Parathyroid adenoma (tissue), 2 donors: Measurements from ENCODE around the gene MRPL53.
"Not testable (repeated sequence)": the region's sequence is repeated elsewhere in the genome, so short reads cannot be mapped to it uniquely, and the experiment has no call there.

ENCODE experiments used
- H2AFZ ChIP-seq: fragments of 300-600 bp; sonication (generic); one replicate; pipeline ENCODE4 v1.7.0; 2017; ENCODE audit warnings: antibody characterized with exemption, mild to moderate bottlenecking
- H3K27ac ChIP-seq: fragments of 300-600 bp; sonication (generic); one replicate; pipeline ENCODE4 v1.7.0; 2017
- H3K27me3 ChIP-seq: fragments of 300-600 bp; sonication (generic); one replicate; pipeline ENCODE4 v1.7.0; 2017; ENCODE audit warnings: low read length; ENCODE audit not compliant: control insufficient read depth, insufficient read depth
- H3K36me3 ChIP-seq: fragments of 300-600 bp; sonication (generic); one replicate; pipeline ENCODE4 v1.7.0; 2017; ENCODE audit warnings: low read length; ENCODE audit not compliant: control insufficient read depth, insufficient read depth
- H3K4me1 ChIP-seq: fragments of 300-600 bp; sonication (generic); one replicate; pipeline ENCODE4 v1.7.0; 2017; ENCODE audit warnings: control low read depth
- H3K4me2 ChIP-seq: fragments of 300-600 bp; sonication (generic); one replicate; pipeline ENCODE4 v1.7.0; 2017; ENCODE audit warnings: low read length
- H3K4me3 ChIP-seq: fragments of 300-600 bp; sonication (generic); one replicate; pipeline ENCODE4 v1.7.0; 2017; ENCODE audit warnings: low read depth, low read length
- H3K79me2 ChIP-seq: fragments of 300-600 bp; sonication (generic); one replicate; pipeline ENCODE4 v1.7.0; 2017; ENCODE audit warnings: control low read depth
- H3K9ac ChIP-seq: fragments of 300-600 bp; sonication (generic); one replicate; pipeline ENCODE4 v1.7.0; 2017; ENCODE audit warnings: mild to moderate bottlenecking
- H3K9me3 ChIP-seq: fragments of 300-600 bp; sonication (generic); one replicate; pipeline ENCODE4 v1.7.0; 2017; ENCODE audit warnings: low read length; ENCODE audit not compliant: control insufficient read depth
- TF ChIP-seq, protein P1 (sequence below): fragments of 300-600 bp; sonication (generic); IDR thresholded peaks from one replicate; pipeline ENCODE4 v1.7.0; 2017; ENCODE audit warnings: antibody characterized with exemption, mild to moderate bottlenecking
- donor health status: primary hyperparathyroidism.

MRPL53 gene

DNA sequence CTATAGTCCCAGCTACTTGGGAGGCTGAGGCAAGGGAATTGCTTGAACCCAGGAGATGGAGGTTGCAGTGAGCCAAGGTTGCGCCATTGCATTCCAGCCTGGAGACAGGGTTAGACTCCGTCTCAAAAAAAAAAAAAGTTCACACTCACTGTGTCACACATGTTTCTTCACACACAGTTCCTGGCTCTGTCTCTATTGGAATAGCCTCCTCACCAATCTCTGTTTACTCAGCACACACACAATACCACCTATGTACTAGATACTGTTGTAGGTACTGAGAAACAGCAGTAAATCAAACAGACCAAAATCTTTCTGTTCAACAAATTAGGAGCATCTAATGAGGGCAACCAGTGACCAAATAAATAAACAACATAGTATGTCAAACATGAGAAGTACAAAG lies 13.7 kb upstream of the MRPL53 start:
- Histone ChIP-seq H3K4me3 (no peak overlapping the region), H3K4me1 (no peaks in the 10 kb centered on the region), H3K79me2 (peaks cover 17% of the 10 kb centered on the region), H3K9me3 (no peaks in the 10 kb centered on the region), H3K27me3 (no peaks in the 10 kb centered on the region), H2AFZ (no peak overlapping the region), H3K36me3 (no peaks in the 10 kb centered on the region), H3K4me2 (no peak overlapping the region), H3K9ac (no peak overlapping the region), H3K27ac (no peak overlapping the region)
- TF ChIP-seq, protein P1, sequence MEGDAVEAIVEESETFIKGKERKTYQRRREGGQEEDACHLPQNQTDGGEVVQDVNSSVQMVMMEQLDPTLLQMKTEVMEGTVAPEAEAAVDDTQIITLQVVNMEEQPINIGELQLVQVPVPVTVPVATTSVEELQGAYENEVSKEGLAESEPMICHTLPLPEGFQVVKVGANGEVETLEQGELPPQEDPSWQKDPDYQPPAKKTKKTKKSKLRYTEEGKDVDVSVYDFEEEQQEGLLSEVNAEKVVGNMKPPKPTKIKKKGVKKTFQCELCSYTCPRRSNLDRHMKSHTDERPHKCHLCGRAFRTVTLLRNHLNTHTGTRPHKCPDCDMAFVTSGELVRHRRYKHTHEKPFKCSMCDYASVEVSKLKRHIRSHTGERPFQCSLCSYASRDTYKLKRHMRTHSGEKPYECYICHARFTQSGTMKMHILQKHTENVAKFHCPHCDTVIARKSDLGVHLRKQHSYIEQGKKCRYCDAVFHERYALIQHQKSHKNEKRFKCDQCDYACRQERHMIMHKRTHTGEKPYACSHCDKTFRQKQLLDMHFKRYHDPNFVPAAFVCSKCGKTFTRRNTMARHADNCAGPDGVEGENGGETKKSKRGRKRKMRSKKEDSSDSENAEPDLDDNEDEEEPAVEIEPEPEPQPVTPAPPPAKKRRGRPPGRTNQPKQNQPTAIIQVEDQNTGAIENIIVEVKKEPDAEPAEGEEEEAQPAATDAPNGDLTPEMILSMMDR, result no peak

DNA sequence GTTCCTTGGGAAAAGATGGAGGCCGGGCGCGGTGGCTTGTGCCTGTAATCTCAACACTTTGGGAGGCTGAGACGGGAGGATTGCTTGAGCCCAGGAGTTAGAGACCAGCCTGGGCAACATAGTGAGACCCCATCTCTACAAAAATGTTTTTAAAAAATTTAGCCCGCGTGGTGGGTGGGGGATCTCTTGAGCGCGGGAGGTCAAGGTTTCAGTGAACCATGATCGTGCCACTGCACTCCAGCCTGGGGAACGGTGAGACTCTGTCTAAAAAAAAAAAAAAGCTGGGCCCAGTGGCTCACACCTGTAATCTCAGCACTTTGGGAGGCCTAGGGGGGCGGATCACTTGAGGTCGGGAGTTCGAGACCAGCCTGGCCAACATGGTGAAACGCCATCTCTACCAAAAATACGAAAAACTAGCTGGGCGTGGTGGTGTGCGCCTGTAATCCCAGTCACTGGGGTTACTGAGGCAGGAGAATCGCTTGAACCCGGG lies 11.2 kb upstream of the MRPL53 start:
- not testable (repeated sequence) for H3K27me3 ChIP-seq, H3K27ac ChIP-seq, H3K9me3 ChIP-seq, H3K4me1 ChIP-seq, H3K36me3 ChIP-seq, H3K9ac ChIP-seq
- Histone ChIP-seq H2AFZ (peak overlapping the region; percentile 79), H3K79me2 (peaks cover 20% of the 10 kb centered on the region), H3K4me2 (peak overlapping the region; percentile 97), H3K4me3 (peak overlapping the region; percentile 94)

DNA sequence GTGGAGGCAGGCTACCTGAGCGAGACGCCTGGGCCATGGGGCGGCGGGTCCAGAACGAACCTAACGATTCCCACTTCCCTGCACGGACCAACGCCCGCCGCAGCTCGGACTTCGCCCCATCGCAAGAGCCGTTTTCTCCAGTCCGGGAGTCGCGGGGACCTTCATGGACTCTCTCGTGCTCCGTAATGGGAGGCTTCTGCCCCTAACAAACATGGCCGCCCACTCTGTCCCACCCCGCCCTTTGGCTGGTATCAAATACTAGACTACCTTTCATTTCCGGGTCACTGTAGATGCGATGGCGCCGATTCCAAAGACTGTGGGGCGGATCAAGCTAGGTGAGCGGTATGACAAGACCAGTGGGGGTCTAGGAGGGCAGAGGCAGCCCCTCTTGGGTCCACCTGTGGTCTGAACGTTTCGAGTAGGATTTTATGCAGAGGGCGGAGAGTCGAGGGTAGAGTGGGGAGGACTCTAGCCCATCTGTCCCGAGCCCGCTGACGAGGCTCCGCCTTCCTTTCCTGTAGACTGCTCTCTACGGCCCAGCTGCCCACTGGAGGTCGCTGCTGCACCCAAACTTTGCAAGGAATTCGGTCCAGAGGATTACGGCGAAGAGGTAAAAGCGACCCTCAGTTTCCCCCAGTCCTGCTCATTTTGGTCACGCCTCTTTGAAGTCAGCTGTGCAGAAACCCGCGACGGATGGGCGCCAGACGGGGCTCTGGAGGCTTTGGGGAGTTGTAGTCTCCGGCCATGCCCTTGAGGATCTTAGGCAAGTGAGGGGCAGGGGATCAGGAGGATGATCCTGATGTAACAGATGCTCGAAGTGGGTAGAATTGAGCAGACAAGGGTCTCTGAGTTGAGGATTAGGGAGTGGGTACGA lies 10.6 kb upstream of the MRPL53 start, which contains the start of the genes CCDC142 and TTC31:
CCDC142 (minus strand) TSS at position 198 of the 874 bp plus-strand sequence; CDS start at position 37, 161 bp downstream.
TTC31 (plus strand) TSS at position 281 of the 874 bp plus-strand sequence; CDS start at position 296, 15 bp downstream.
- peak within 1 kb of the TSS; percentile 83 for H3K27ac ChIP-seq
- peaks cover 20% of the 10 kb centered on the region for H3K79me2 ChIP-seq
- H2AFZ ChIP-seq, result peak within 1 kb of the TSS; percentile 79
- H3K4me2 ChIP-seq, result peak within 1 kb of the TSS; percentile 97
- TF ChIP-seq, protein P1, result peak; percentile 93
- H3K4me1 ChIP-seq, result no peaks in the 10 kb centered on the region
- peak within 1 kb of the TSS; percentile 94 for H3K4me3 ChIP-seq
- H3K36me3 ChIP-seq, result no peaks in the 10 kb centered on the region
- H3K27me3 ChIP-seq, result no peaks in the 10 kb centered on the region
- H3K9ac ChIP-seq, result peak within 1 kb of the TSS; percentile 1
- no peaks in the 10 kb centered on the region for H3K9me3 ChIP-seq

DNA sequence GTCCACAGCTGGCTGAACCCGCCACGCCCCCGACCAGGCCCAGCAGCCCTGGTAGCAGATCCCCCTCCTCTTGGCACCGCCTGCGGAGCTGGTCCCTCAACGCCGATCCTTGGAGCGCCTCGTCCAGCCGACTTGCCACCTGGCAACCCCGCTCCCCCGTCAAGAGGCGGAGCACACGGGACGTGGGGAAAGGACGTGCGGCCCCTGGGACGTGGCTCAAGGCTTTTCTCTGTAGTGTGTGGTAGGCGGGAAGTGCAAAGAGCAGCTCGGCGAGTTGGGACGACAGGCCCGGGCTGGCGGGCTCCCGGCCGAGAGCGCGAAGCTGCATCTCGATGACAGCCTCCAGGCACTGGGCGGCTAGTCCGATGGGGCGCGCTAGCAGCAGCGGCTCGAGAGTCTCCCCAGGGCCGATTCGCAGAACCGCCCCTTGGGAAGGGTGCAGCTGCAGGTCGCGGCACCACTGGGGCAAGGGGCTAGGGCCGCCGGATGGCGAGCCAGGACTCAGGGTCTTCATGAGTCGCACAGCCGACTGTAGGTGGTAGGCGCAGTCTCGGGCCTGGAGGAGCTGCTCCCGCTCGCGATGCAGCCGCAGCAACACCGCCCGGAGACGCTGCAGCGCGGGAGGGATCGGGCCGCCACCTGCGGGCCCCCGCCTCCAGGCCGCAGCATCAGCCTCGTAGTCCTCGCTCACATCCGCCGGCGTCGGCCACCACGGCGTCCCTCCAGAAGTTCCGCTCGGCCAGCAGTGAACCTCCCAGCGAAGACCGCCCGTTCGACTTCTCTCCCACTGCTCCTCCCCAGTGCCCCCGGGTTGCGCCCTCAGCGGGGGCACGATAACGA lies 9.7 kb upstream of the MRPL53 start:
- Histone ChIP-seq H3K4me2 (peak overlapping the region; percentile 97), H3K27me3 (no peaks in the 10 kb centered on the region), H3K36me3 (no peaks in the 10 kb centered on the region), H2AFZ (peak overlapping the region; percentile 79), H3K27ac (peak overlapping the region; percentile 83), H3K9me3 (no peaks in the 10 kb centered on the region), H3K4me1 (no peaks in the 10 kb centered on the region), H3K79me2 (peaks cover 20% of the 10 kb centered on the region), H3K4me3 (peak overlapping the region; percentile 94), H3K9ac (peak overlapping the region; percentile 1)
- TF ChIP-seq, protein P1, result no peak

DNA sequence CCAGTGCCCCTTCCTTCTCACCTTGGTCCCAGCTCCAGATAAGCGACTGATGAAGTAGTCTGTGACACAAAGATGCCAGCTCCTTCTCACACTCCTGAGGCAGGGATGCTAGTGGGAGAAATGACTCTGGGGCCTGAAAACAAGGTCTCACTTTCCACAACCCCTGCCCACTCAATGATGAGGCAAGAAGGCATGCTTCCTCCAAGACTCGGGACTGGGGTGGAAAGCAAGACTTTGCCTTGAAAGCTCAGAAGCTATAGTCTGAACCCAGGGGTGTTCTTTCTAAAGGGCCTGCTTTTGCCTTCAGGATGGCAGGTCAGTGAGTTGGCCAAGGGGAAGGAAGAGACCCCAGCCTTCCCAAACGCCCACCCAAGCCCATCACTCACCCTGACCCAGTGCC lies 9.0 kb upstream of the MRPL53 start:
- TF ChIP-seq, protein P1, result no peak
- no peak overlapping the region for H3K27ac ChIP-seq
- no peaks in the 10 kb centered on the region for H3K27me3 ChIP-seq
- H3K9me3 ChIP-seq, result no peaks in the 10 kb centered on the region
- H3K4me1 ChIP-seq, result no peaks in the 10 kb centered on the region
- H3K4me2 ChIP-seq, result peak overlapping the region; percentile 97
- H3K79me2 ChIP-seq, result peaks cover 20% of the 10 kb centered on the region
- no peak overlapping the region for H3K9ac ChIP-seq
- H3K4me3 ChIP-seq, result peak overlapping the region; percentile 94
- H3K36me3 ChIP-seq, result no peaks in the 10 kb centered on the region
- no peak overlapping the region for H2AFZ ChIP-seq
